CD4-positive, alpha-beta T cell (primary cell): ENCODE results near the gene CDH4. TPM values are rescaled to one million over a fixed set of nuclear protein-coding genes. Genes with fewer than 3 reads are reported as not detected.

ENCODE experiments used
- ATAC-seq: fragments of 200-7000 bp; cut with Tn5 transposase; one replicate; pipeline ENCODE4 v1.10.0; 2022; ENCODE audit warnings: mild to moderate bottlenecking; ENCODE audit not compliant: poor library complexity
- CTCF ChIA-PET: fragments of 350-600 bp; sonication (Branson Sonifier 250); formaldehyde crosslinking; loops from one replicate; lab custom pipeline; 2021; ENCODE audit warnings: antibody characterized with exemption, inconsistent platforms; lab: Charles Lee
- POLR2A ChIA-PET: fragments of 350-600 bp; sonication (Branson Sonifier 250); formaldehyde crosslinking; loops from one replicate; lab custom pipeline; 2021; ENCODE audit warnings: antibody characterized with exemption, inconsistent platforms; lab: Charles Lee
- DNase-seq, 14 experiments: peaks; one replicate each; pipeline ENCODE4 v3.0.0-alpha.2; 2013 to 2020; ENCODE audit warnings: mixed read lengths in 2 of 14
- H3K27ac ChIP-seq, 2 donors: one replicate each; pipeline versions ENCODE4 v1.5.1 to v1.7.0; 2013; ENCODE audit warnings: low read length in 2 of 2, low read depth in 1 of 2, mild to moderate bottlenecking in 1 of 2
- H3K27me3 ChIP-seq, 2 experiments: 1 replicate in 1 of 2; 2 replicates in 1 of 2; pipeline versions ENCODE4 v1.6.1 to v1.7.0; 2013; ENCODE audit warnings: low read length in 2 of 2, control low read depth in 1 of 2, mild to moderate bottlenecking in 1 of 2, moderate library complexity in 1 of 2; ENCODE audit not compliant: insufficient read depth in 2 of 2, control insufficient read depth in 1 of 2
- H3K36me3 ChIP-seq: one replicate; pipeline ENCODE4 v1.6.1; 2013; ENCODE audit warnings: low read length, control low read depth; ENCODE audit not compliant: insufficient read depth
- H3K4me1 ChIP-seq: one replicate; pipeline ENCODE4 v1.6.1; 2013; ENCODE audit warnings: low read length, control low read depth; ENCODE audit not compliant: insufficient read depth
- H3K4me3 ChIP-seq: one replicate; pipeline ENCODE4 v1.5.1; 2013; ENCODE audit warnings: mild to moderate bottlenecking, low read length, moderate library complexity
- H3K9me3 ChIP-seq, 2 experiments: 1 replicate in 1 of 2; 2 replicates in 1 of 2; pipeline versions ENCODE4 v1.6.1 to v1.7.0; 2013; ENCODE audit warnings: low read length in 2 of 2, mild to moderate bottlenecking in 2 of 2, control low read depth in 1 of 2, moderate library complexity in 1 of 2; ENCODE audit not compliant: control insufficient read depth in 1 of 2, insufficient read depth in 1 of 2
- H3K27ac Mint-ChIP-seq: one replicate; pipeline ENCODE4 v1.8.0; 2020; ENCODE audit warnings: mixed read lengths
- H3K27me3 Mint-ChIP-seq: one replicate; pipeline ENCODE4 v1.8.0; 2021; ENCODE audit warnings: mixed read lengths
- H3K36me3 Mint-ChIP-seq: one replicate; pipeline ENCODE4 v1.8.0; 2021; ENCODE audit warnings: low read depth, mixed read lengths
- H3K4me1 Mint-ChIP-seq: one replicate; pipeline ENCODE4 v1.8.0; 2021; ENCODE audit warnings: low read depth, mixed read lengths
- H3K4me3 Mint-ChIP-seq: one replicate; pipeline ENCODE4 v1.8.0; 2020; ENCODE audit warnings: mild to moderate bottlenecking, mixed read lengths
- H3K9me3 Mint-ChIP-seq: one replicate; pipeline ENCODE4 v1.8.0; 2020; ENCODE audit warnings: mixed read lengths
- CTCF ChIP-seq: fragments of 200-600 bp; IDR thresholded peaks from one replicate; pipeline ENCODE4 v1.8.0; 2022; ENCODE audit warnings: antibody characterized with exemption, mild to moderate bottlenecking
- intact Hi-C, 2 experiments: fragments of 100-400 bp; cut with DNase I in 1 of 2; cut with micrococcal nuclease in 1 of 2; formaldehyde crosslinking; loops; one replicate each; pipeline versions ENCODE4 v1.15.1 to v1.9.0; 2023 to 2025; cut with DNase I, micrococcal nuclease
- total RNA-seq, 174 experiments: library from RNA in 2 of 174; stranded (reverse) in 2 of 174; gene quantifications; one replicate each; pipeline ENCODE4 v1.2.3 and lab custom pipeline; 2021 to 2026

CDH4 gene
- total RNA-seq, 2 experiments from 2014 or later: 0.11 TPM

DNA sequence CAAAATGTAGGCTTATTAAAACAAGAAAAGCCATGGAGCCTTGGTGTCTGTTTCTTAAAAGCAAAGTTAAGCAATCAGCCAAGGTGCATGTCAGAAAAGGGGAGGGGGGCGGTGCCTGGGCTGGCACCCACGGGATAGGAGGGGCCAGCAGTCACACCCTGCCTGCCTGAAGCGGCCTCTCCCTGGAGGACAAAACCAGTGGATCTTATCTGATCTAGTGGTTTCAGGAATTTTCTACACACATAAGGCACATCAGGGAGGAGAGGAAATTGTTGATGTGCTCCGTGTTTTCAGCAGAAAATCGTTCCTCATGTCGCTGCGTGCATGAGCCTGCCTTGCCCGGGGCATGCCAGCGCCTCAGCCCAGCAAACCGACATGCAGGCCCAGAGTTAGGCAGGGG, 537.3 kb downstream of the CDH4 start:
- no peak overlapping the region for H3K27ac ChIP-seq
- Mint-ChIP-seq H3K27me3 (peaks cover 5% of the 10 kb centered on the region), H3K36me3 (no peaks in the 10 kb centered on the region), H3K27ac (no peak overlapping the region), H3K9me3 (peaks cover 5% of the 10 kb centered on the region), H3K4me3 (no peak overlapping the region), H3K4me1 (no peaks in the 10 kb centered on the region)
- no peaks in the 10 kb centered on the region for H3K36me3 ChIP-seq
- H3K4me3 ChIP-seq: no peak overlapping the region
- TF ChIP-seq CTCF: no peak
- H3K9me3 ChIP-seq: peaks cover 0 to 34% of the 10 kb centered on the region in 2 experiments
- no peak for ATAC-seq
- CTCF ChIA-PET: no interaction called here
- POLR2A ChIA-PET: no interaction called here
- intact Hi-C loops: no loop called here
- no peaks in the 10 kb centered on the region for H3K4me1 ChIP-seq
- DNase-seq: no peak
- H3K27me3 ChIP-seq: no peaks in the 10 kb centered on the region

DNA sequence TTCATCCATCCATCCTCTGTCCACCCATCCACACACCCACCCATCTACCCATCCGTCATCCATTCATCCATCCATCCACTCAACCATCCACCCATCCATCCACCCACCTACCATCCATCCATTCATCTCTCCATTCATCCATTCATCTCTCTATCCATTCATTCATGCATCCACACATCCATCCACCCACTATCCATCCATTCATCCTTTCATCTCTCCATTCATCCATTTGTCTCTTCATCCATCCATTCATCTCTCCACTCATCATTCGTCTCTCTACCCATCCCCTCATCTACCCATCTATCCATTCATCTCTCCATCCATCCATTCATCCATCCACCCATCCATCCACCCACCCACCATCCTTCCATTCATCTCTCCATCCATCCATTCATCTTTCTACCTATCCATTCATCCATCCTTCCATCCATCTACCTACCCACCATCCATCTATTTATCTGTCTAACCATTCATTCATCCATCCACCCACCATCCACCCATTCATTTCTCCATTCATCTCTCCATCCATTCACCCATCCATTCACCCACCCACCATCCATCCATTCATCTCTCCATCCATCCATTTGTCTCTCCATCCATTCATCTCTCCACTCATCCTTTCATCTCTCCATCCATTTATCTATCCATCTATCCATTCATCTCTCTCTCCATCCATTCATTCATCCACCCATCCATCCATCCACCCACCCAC, 538.2 kb downstream of the CDH4 start:
- no peak overlapping the region for H3K27ac Mint-ChIP-seq
- no peak overlapping the region for H3K27ac ChIP-seq
- CTCF ChIA-PET: no interaction called here
- H3K27me3 ChIP-seq: no peaks in the 10 kb centered on the region
- peaks cover 0 to 27% of the 10 kb centered on the region in 2 experiments for H3K9me3 ChIP-seq
- no peaks in the 10 kb centered on the region for H3K4me1 Mint-ChIP-seq
- DNase-seq (no peak), ATAC-seq (no peak)
- H3K27me3 Mint-ChIP-seq: peaks cover 5% of the 10 kb centered on the region
- intact Hi-C loops: no loop called here
- H3K4me3 Mint-ChIP-seq: no peak overlapping the region
- H3K36me3 Mint-ChIP-seq: no peaks in the 10 kb centered on the region
- no peaks in the 10 kb centered on the region for H3K36me3 ChIP-seq
- H3K4me1 ChIP-seq: no peaks in the 10 kb centered on the region
- POLR2A ChIA-PET: no interaction called here
- TF ChIP-seq CTCF: peak; percentile 27
- H3K9me3 Mint-ChIP-seq: peaks cover 5% of the 10 kb centered on the region
- H3K4me3 ChIP-seq: no peak overlapping the region

GRCh38 chr20:61791995-61792394, 539.9 kb downstream of the CDH4 start:
- Histone ChIP-seq H3K27ac (no peak overlapping the region), H3K9me3 (peaks cover 0 to 20% of the 10 kb centered on the region in 2 experiments), H3K4me3 (no peak overlapping the region), H3K4me1 (no peaks in the 10 kb centered on the region), H3K36me3 (no peaks in the 10 kb centered on the region), H3K27me3 (no peaks in the 10 kb centered on the region)
- Mint-ChIP-seq H3K4me3 (no peak overlapping the region), H3K27ac (no peak overlapping the region), H3K9me3 (peaks cover 5% of the 10 kb centered on the region), H3K4me1 (no peaks in the 10 kb centered on the region), H3K36me3 (no peaks in the 10 kb centered on the region), H3K27me3 (peaks cover 5% of the 10 kb centered on the region)
- TF ChIP-seq CTCF: no peak
- DNase-seq (no peak), ATAC-seq (no peak)
- ChIA-PET CTCF (no interaction called here), POLR2A (no interaction called here)
- intact Hi-C loops: no loop called here
